Loucy (cell line): ENCODE results near the gene SPSB4.

ENCODE experiments used
- H2AFZ ChIP-seq: fragments of 200-600 bp; sonication (generic); 2 replicates; pipeline ENCODE4 v1.6.0; 2016; ENCODE audit warnings: antibody characterized with exemption, mild to moderate bottlenecking, low read length, moderate library complexity
- H3F3A ChIP-seq: fragments of 200-600 bp; 2 replicates; pipeline ENCODE4 v1.6.0; 2016; ENCODE audit warnings: antibody characterized with exemption, low read depth, mild to moderate bottlenecking
- H3K27me3 ChIP-seq: fragments of 200-600 bp; sonication (generic); 2 replicates; pipeline ENCODE4 v1.6.1; 2014; ENCODE audit warnings: low read length, mild to moderate bottlenecking; ENCODE audit not compliant: insufficient read depth, poor library complexity, severe bottlenecking
- H3K36me3 ChIP-seq: fragments of 200-600 bp; sonication (generic); 2 replicates; pipeline ENCODE4 v1.6.1; 2016; ENCODE audit warnings: low read length; ENCODE audit not compliant: insufficient read depth
- H3K4me1 ChIP-seq: fragments of 200-600 bp; sonication (generic); 2 replicates; pipeline ENCODE4 v1.5.1; 2014; ENCODE audit warnings: low read length, mild to moderate bottlenecking; ENCODE audit not compliant: insufficient read depth, poor library complexity, severe bottlenecking
- H3K4me2 ChIP-seq: fragments of 200-600 bp; sonication (generic); 2 replicates; pipeline ENCODE4 v1.6.0; 2014; ENCODE audit warnings: antibody characterized with exemption, low read length, low read depth, mild to moderate bottlenecking; ENCODE audit not compliant: poor library complexity, severe bottlenecking
- H3K4me3 ChIP-seq: fragments of 200-600 bp; sonication (generic); 2 replicates; pipeline ENCODE4 v1.5.1; 2014; ENCODE audit warnings: low read length, mild to moderate bottlenecking, mixed read lengths; ENCODE audit not compliant: poor library complexity, severe bottlenecking
- H3K79me2 ChIP-seq: fragments of 200-600 bp; sonication (generic); 2 replicates; pipeline ENCODE4 v1.6.1; 2014; ENCODE audit warnings: low read length; ENCODE audit not compliant: insufficient read depth
- H3K9ac ChIP-seq: fragments of 200-600 bp; sonication (generic); 2 replicates; pipeline ENCODE4 v1.6.0; 2014; ENCODE audit warnings: mild to moderate bottlenecking, low read depth, low read length, moderate library complexity; ENCODE audit not compliant: poor library complexity, severe bottlenecking
- H3K9me2 ChIP-seq: fragments of 200-600 bp; sonication (generic); replicated peaks from 2 replicates; pipeline ENCODE4 v1.6.1; 2016; ENCODE audit warnings: low read depth, low read length, mixed read lengths
- H3K9me3 ChIP-seq: fragments of 200-600 bp; sonication (generic); 2 replicates; pipeline ENCODE4 v1.6.1; 2014; ENCODE audit warnings: mild to moderate bottlenecking, antibody characterized with exemption, low read length, low read depth; ENCODE audit not compliant: insufficient read depth
- H4K20me1 ChIP-seq: fragments of 200-600 bp; sonication (generic); 2 replicates; pipeline ENCODE4 v1.6.0; 2014; ENCODE audit warnings: antibody characterized with exemption, low read length, mild to moderate bottlenecking; ENCODE audit not compliant: insufficient read depth, poor library complexity, severe bottlenecking
- CTCF ChIP-seq: fragments of 200-600 bp; sonication (generic); conservative IDR thresholded peaks from 2 replicates; pipeline ENCODE4 v1.5.1; 2014; ENCODE audit warnings: mild to moderate bottlenecking, antibody characterized with exemption, low read length
- EZH2phosphoT487 ChIP-seq: fragments of 200-600 bp; IDR thresholded peaks from 2 replicates; pipeline ENCODE4 v1.6.1; 2018; ENCODE audit warnings: antibody characterized with exemption, mild to moderate bottlenecking, moderate library complexity, borderline replicate concordance

The SPSB4 gene

GRCh38 chr3:141077631-141078030 is 26.5 kb downstream of the SPSB4 start:
- no peaks in the 10 kb centered on the region for H3K9me2 ChIP-seq
- H3F3A ChIP-seq, result no peaks in the 10 kb centered on the region
- no peaks in the 10 kb centered on the region for H3K79me2 ChIP-seq
- H3K9me3 ChIP-seq, result no peaks in the 10 kb centered on the region
- no peaks in the 10 kb centered on the region for H3K27me3 ChIP-seq
- H4K20me1 ChIP-seq, result no peaks in the 10 kb centered on the region
- TF ChIP-seq CTCF (no peak), EZH2phosphoT487 (no peak)
- H3K9ac ChIP-seq, result no peak overlapping the region
- H2AFZ ChIP-seq, result no peak overlapping the region
- no peak overlapping the region for H3K4me2 ChIP-seq
- H3K4me1 ChIP-seq, result no peaks in the 10 kb centered on the region
- no peak overlapping the region for H3K4me3 ChIP-seq
- H3K36me3 ChIP-seq, result no peaks in the 10 kb centered on the region

DNA sequence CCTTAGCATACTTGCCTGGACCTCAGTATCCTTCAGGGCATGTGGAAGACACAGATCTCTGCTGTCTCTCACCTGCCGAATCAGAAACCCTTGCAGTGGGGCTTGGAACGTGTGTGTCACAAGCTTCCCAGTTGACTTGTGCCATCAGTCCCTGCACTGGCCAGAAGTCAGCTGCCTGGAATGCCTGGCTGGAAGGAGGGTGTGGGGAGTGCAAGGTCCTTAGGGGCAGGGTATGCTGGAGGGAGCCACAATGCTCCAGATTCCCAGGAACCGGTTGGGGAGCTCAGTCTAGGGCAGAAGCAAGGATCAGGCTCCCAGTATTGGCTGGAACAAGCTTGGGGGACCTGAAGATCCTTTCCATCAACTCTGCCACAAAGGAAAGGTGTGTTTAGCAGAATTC is 27.1 kb downstream of the SPSB4 start:
- H3K4me1 ChIP-seq, result no peaks in the 10 kb centered on the region
- TF ChIP-seq EZH2phosphoT487 (no peak), CTCF (no peak)

DNA sequence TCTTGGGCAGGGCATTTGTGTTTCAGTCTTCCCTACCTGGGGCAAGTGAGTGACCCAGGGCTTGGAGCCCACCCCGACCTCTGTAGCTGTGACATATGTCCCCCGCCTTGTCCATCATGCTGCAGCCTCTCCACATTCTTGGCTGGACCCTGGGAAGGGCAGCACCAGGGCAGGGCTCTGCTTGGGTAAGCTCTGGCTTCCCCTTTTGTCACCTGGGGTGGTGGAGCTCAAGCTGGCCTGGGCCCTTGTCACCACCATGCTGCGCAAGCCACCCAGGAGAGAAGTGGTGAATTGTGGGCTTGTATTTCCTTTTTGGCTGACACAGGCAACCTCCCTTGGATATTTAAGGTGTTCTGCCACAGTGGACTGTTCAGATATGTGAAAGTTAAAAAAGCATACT is 29.3 kb downstream of the SPSB4 start:
- no peaks in the 10 kb centered on the region for H3K27me3 ChIP-seq
- no peaks in the 10 kb centered on the region for H3F3A ChIP-seq
- no peak overlapping the region for H3K4me3 ChIP-seq
- no peak overlapping the region for H3K9ac ChIP-seq
- TF ChIP-seq EZH2phosphoT487, result no peak
- TF ChIP-seq CTCF, result no peak
- no peak overlapping the region for H3K4me2 ChIP-seq
- no peaks in the 10 kb centered on the region for H3K36me3 ChIP-seq
- H3K9me3 ChIP-seq, result no peaks in the 10 kb centered on the region
- H2AFZ ChIP-seq, result no peak overlapping the region
- no peaks in the 10 kb centered on the region for H3K79me2 ChIP-seq
- H3K9me2 ChIP-seq, result no peaks in the 10 kb centered on the region
- no peaks in the 10 kb centered on the region for H4K20me1 ChIP-seq
- no peaks in the 10 kb centered on the region for H3K4me1 ChIP-seq

More for the DNA sequence above, 27.1 kb downstream of the SPSB4 start:
- Histone ChIP-seq H3K36me3 (no peaks in the 10 kb centered on the region), H2AFZ (no peak overlapping the region), H3K9ac (no peak overlapping the region), H3K9me2 (no peaks in the 10 kb centered on the region), H3K4me3 (no peak overlapping the region), H4K20me1 (no peaks in the 10 kb centered on the region), H3K79me2 (no peaks in the 10 kb centered on the region), H3K9me3 (no peaks in the 10 kb centered on the region), H3F3A (no peaks in the 10 kb centered on the region), H3K4me2 (no peak overlapping the region), H3K27me3 (no peaks in the 10 kb centered on the region)
